GM10266 (cell line): ENCODE measurements around the gene ITPRID2.

Experiments
- DNase-seq: peaks from one replicate; pipeline ENCODE4 v3.0.0; 2012; ENCODE audit errors: extremely low spot score
- CTCF ChIP-seq: IDR thresholded peaks from 2 replicates; pipeline ENCODE4 v1.5.1; 2012; ENCODE audit warnings: mild to moderate bottlenecking, low read depth; ENCODE audit not compliant: control insufficient read depth, insufficient read depth; ENCODE audit errors: missing control alignments

Gene ITPRID2

GRCh38 chr2:181859803-181860202, 31.7 kb upstream of the ITPRID2 start:
- no peak for DNase-seq
- TF ChIP-seq CTCF = no peak

GRCh38 chr2:181861379-181861778, 30.2 kb upstream of the ITPRID2 start:
- TF ChIP-seq CTCF = no peak
- no peak for DNase-seq

- no peak for TF ChIP-seq CTCF
- no peak for DNase-seq
Measured at GRCh38 chr2:181862583-181863281, 28.8 kb upstream of the ITPRID2 start.

- TF ChIP-seq CTCF = no peak
- no peak for DNase-seq
Measured at GRCh38 chr2:181872178-181872577, 19.4 kb upstream of the ITPRID2 start.

GRCh38 chr2:181876614-181877063, 14.9 kb upstream of the ITPRID2 start:
- no peak for TF ChIP-seq CTCF
- no peak for DNase-seq

GRCh38 chr2:181877181-181877664, 14.3 kb upstream of the ITPRID2 start:
- DNase-seq = no peak
- no peak for TF ChIP-seq CTCF

- no peak for DNase-seq
- TF ChIP-seq CTCF = no peak
Measured at GRCh38 chr2:181878448-181878847, 13.1 kb upstream of the ITPRID2 start.
